Neural crest cell (in vitro differentiated cells): ENCODE data around the gene FUZ. TPM values are rescaled to one million over a fixed set of nuclear protein-coding genes. Genes with fewer than 3 reads are reported as not detected.
A peak's percentile ranks its signal among the peaks of the same experiment; 100 is the strongest.

Source experiments
- DNase-seq: peaks from one replicate; pipeline ENCODE4 v3.0.0; 2021; ENCODE audit warnings: low read depth, mixed read lengths, low spot score
- H3K27ac Mint-ChIP-seq: one replicate; pipeline ENCODE4 v1.8.0; 2021; ENCODE audit warnings: mild to moderate bottlenecking, mixed read lengths; ENCODE audit not compliant: unreplicated experiment
- H3K27me3 Mint-ChIP-seq: 2 replicates; pipeline ENCODE4 v1.8.0; 2021; ENCODE audit warnings: low read depth, mild to moderate bottlenecking, mixed read lengths
- H3K36me3 Mint-ChIP-seq: 2 replicates; pipeline ENCODE4 v1.8.0; 2021; ENCODE audit warnings: low read depth, mild to moderate bottlenecking, mixed read lengths
- H3K4me1 Mint-ChIP-seq: 2 replicates; pipeline ENCODE4 v1.8.0; 2021; ENCODE audit warnings: mixed read lengths
- H3K4me3 Mint-ChIP-seq: one replicate; pipeline ENCODE4 v1.8.0; 2021; ENCODE audit warnings: mild to moderate bottlenecking, mixed read lengths
- H3K9me3 Mint-ChIP-seq: 2 replicates; pipeline ENCODE4 v1.8.0; 2021; ENCODE audit warnings: mixed read lengths
- CTCF ChIP-seq: fragments of 200-600 bp; sonication (generic); conservative IDR thresholded peaks from 2 replicates; pipeline ENCODE4 v1.5.0; 2021; ENCODE audit warnings: antibody characterized with exemption, mild to moderate bottlenecking
- total RNA-seq: library from RNA; stranded (reverse); gene quantifications from 2 replicates; pipeline ENCODE4 v1.2.1, GENCODE V29; 2021

The FUZ gene
- total RNA-seq, 1 donor from 2014 or later: 38.0 TPM

DNA sequence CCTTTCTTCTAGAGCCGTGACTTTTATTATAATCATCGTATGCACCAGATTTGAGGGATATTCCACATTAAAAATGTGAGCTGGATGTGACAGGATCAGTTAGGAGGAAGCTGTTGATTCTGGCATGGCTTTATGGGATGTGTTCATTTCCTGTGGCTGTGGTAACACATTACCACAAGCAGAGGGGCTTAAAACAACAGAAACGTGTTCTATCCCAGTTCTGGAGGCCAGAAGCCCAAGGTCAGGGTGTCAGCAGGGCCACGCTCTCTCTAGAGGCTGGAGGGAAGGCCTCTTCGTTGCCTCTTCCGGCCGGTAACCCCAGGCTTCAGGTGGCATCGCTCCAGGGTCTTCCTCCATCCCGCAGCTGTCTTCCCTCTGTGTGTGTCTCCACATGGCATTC, 19.5 kb upstream of the FUZ start:
- no peak for DNase-seq
- no peak for TF ChIP-seq CTCF
- H3K4me3 Mint-ChIP-seq: peak overlapping the region; percentile 12
- H3K9me3 Mint-ChIP-seq: no peaks in the 10 kb centered on the region
- H3K4me1 Mint-ChIP-seq: no peaks in the 10 kb centered on the region
- H3K27me3 Mint-ChIP-seq: no peaks in the 10 kb centered on the region
- peak overlapping the region; percentile 35 for H3K27ac Mint-ChIP-seq
- peaks cover 10% of the 10 kb centered on the region for H3K36me3 Mint-ChIP-seq

DNA sequence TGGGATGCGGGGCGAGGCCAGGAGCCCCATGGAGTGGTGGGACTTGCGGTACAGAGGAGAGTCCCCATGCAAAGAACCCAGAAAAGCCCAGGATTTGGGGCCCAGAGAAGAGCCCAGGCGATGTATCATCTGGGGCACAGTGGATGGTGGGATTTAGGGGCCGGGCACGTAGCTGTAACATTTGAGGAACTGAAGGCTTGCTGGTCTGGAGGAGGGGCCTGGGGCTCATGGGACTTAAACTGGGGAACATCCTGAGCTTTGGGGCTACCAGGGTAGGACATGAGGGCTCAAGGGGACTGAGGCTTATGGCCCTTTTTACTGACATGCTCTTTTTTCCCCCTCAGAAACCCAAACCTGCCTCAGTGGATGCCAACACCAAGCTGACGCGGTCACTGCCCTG, 18.5 kb upstream of the FUZ start:
- no peak for TF ChIP-seq CTCF
- peaks cover 4% of the 10 kb centered on the region for H3K36me3 Mint-ChIP-seq
- no peak overlapping the region for H3K27ac Mint-ChIP-seq
- no peak overlapping the region for H3K4me3 Mint-ChIP-seq
- H3K4me1 Mint-ChIP-seq: peaks cover 2% of the 10 kb centered on the region
- no peak for DNase-seq
- H3K27me3 Mint-ChIP-seq: no peaks in the 10 kb centered on the region
- H3K9me3 Mint-ChIP-seq: no peaks in the 10 kb centered on the region

GRCh38 chr19:49830766-49831165, 17.7 kb upstream of the FUZ start:
- no peaks in the 10 kb centered on the region for H3K9me3 Mint-ChIP-seq
- no peak overlapping the region for H3K27ac Mint-ChIP-seq
- TF ChIP-seq CTCF: no peak
- peaks cover 8% of the 10 kb centered on the region for H3K36me3 Mint-ChIP-seq
- no peak overlapping the region for H3K4me3 Mint-ChIP-seq
- DNase-seq: no peak
- H3K4me1 Mint-ChIP-seq: peaks cover 7% of the 10 kb centered on the region
- H3K27me3 Mint-ChIP-seq: no peaks in the 10 kb centered on the region

DNA sequence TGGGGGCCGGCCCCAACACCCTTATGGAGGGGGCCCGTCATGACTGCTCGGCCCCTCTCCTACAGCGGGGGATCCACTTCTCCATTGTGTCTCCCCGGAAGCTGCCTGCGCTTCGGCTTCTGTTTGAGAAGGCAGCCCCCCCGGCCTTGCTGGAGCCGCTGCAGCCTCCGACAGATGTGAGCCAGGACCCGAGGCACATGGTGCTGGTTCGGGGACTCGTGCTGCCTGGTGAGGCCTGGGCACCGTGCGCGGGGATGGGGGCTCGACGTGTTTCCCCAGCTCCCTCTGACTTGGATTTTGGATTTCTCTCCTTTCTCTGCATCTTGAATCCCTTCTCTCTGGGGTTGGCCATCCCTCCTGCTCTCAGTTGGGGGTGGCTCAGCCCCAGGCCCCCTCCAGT, 16.6 kb upstream of the FUZ start:
- no peak for DNase-seq
- Mint-ChIP-seq H3K27me3 (no peaks in the 10 kb centered on the region), H3K4me1 (peaks cover 7% of the 10 kb centered on the region), H3K4me3 (no peak overlapping the region), H3K9me3 (no peaks in the 10 kb centered on the region), H3K36me3 (peaks cover 7% of the 10 kb centered on the region), H3K27ac (no peak overlapping the region)
- TF ChIP-seq CTCF: no peak

GRCh38 chr19:49829200-49829599, 16.1 kb upstream of the FUZ start:
- peaks cover 5% of the 10 kb centered on the region for H3K36me3 Mint-ChIP-seq
- H3K4me3 Mint-ChIP-seq: no peak overlapping the region
- TF ChIP-seq CTCF: no peak
- no peak overlapping the region for H3K27ac Mint-ChIP-seq
- peaks cover 7% of the 10 kb centered on the region for H3K4me1 Mint-ChIP-seq
- H3K9me3 Mint-ChIP-seq: no peaks in the 10 kb centered on the region
- no peak for DNase-seq
- H3K27me3 Mint-ChIP-seq: no peaks in the 10 kb centered on the region

DNA sequence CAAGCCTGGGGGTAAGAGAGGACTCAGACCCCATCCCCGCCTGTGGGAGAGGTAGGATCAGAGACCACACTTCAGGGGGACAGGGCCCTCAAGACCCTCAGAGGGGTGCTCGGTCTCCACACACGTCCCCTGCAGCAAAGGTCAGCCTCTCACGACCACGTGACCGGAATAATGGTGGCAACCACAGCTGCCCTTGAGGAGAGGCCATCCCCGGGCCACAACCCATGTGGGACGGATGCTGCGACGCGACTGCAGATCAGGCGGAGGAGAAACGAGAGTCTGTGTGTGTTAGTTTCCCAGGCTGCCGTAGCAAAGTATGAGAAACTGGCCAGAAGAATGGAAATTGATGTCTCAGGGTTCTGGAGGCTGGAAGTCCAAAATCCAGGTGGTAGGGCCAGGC, 13.9 kb upstream of the FUZ start:
- Mint-ChIP-seq H3K36me3 (peaks cover 10% of the 10 kb centered on the region), H3K4me1 (peaks cover 7% of the 10 kb centered on the region), H3K27me3 (no peaks in the 10 kb centered on the region), H3K9me3 (no peaks in the 10 kb centered on the region), H3K4me3 (no peak overlapping the region), H3K27ac (no peak overlapping the region)
- TF ChIP-seq CTCF: no peak
- DNase-seq: no peak
